Middle frontal gyrus (tissue), 1 donor: Measurements from ENCODE around the gene CEMIP2.
"Not testable (repeated sequence)": the region's sequence is repeated elsewhere in the genome, so short reads cannot be mapped to it uniquely, and the experiment has no call there.

Source experiments
- DNase-seq: peaks from one replicate; pipeline ENCODE4 v3.0.0-alpha.2; 2015; ENCODE audit warnings: low spot score; ENCODE audit errors: extremely low spot score

The CEMIP2 gene

GRCh38 chr9:71710856-71711255 lies 57.5 kb downstream of the CEMIP2 start:
- no peak for DNase-seq

- no peak for DNase-seq
These were observed 58.1 kb downstream of the CEMIP2 start for GRCh38 chr9:71710201-71710600.

DNA sequence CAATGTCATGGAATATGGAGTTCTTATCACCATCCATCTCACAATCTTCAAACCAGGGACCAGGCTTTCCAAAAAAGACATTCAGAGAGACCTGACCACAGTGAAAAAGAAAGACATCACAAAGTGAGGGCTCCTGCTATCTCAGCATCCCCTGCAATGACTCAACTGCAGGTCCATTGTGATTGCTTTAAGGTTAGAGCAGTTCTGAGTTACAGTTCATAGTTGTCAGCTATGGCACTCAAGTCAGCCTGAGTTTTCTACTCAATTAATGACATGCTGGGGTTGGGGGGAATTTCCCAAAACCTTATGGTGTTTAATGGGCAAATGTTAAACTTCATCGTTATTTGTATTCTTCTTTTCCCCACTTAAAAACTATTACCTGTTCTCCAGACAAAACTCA lies 58.9 kb downstream of the CEMIP2 start:
- DNase-seq: no peak

GRCh38 chr9:71706176-71706575 lies 62.1 kb downstream of the CEMIP2 start:
- DNase-seq: no peak

DNA sequence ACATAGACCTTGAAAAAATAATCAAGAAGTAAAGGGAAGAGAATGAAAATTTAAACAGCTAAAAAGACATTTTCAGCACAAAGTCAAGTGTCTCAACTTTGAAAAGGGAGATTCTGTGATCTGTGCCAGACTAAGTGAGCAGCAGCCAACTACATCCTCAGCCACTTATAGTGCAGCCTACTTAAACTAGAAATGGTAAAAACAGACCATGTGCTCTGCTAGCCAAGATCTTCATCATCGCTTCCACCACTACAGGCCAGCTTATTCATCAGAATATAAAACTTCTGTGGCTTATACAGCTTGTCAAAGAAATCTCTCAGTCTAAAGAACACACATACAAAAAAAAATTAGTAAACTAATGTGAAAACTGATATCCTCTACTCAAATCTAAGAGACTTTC lies 63.5 kb downstream of the CEMIP2 start:
- DNase-seq: peak; percentile 47

DNA sequence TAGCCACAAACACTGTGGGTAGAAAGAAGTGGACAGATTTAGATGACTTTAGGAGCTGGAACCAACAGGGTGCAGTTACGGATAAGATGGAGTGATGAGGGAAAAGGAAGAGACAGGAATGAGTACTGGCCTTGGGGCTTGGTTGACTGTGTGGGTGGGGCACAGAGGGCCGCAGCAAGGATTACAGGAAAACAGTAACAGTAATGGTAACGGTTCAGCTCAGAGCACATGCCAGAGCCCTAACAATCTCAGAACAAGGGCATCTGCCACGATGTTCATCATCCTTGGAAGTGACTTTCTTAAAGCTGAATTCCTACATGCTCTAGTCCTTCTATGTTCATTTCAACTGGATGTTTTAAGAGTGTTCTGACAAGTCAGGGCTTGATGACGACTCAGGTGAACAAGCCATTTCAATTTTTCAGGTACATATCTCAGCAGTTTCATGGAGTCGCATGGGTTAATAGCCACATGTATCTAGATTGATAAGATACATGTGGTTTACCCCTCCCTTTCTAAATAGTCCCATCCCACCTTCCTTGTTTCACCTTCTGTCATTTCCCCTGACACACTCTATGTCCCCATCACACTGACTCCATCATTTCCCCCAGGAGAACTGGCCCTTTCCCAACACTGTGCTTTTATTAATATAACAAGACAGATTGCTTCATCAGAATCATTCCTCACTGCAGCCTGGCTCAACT lies 65.0 kb downstream of the CEMIP2 start:
- DNase-seq: no peak

GRCh38 chr9:71697882-71698281 lies 70.4 kb downstream of the CEMIP2 start:
- DNase-seq: no peak

- DNase-seq: no peak
These were observed 74.0 kb downstream of the CEMIP2 start for GRCh38 chr9:71694332-71694731.

DNA sequence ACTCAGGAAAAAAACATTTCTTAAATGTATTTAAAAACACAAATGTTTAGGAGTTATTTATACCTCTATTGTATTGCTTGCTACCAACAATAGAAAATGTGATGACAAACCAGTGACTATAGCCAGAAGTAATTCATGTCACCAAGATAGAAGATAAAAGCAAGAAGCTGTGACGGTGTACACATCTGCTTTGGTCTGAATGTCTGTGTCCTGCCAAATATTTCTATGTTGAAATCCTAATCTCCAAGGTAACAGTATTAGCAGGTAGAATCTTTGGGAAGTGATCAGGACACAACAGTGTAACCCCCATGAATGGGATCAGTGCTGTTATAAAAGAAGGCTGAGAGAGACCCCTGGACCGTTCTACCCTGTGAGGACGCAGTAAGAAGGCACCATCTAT lies 74.7 kb downstream of the CEMIP2 start:
- DNase-seq: no peak

DNA sequence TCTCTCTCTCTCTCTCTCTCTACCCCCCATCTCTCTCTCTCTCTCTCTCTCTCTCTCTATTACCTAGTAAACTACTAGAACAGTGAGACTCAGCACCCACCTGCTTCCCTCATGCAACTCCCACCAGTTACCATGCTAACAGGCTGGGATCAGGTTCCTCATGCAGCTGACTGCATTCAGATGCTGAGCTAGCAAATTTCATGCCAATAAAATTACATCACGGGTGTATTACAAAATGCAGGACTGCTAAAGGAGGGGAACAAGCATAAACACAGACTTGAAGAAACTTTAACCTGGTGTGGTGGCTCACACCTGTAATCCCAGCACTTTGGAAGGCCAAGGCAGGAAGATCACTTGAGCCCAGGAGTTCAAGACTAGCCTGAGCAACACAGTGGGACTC lies 76.0 kb downstream of the CEMIP2 start:
- no peak for DNase-seq

DNA sequence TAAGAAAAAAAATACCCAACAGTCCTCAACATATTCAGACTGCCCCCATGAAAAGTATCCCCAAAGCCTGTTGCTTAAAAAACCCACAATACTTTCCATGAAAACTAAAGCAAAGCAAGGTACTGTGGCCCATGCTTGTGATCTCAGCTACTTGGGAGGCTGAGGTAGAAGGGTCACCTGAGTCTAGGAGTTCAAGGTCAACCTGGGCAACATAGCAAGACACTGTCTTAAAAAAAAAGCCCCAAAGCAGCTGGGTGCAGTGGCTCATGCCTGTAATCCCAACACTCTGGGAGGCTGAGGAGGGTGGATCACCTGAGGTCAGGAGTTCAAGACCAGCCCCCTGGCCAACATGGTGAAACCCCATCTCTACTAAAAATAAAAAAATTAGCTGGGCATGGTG lies 76.7 kb downstream of the CEMIP2 start:
- DNase-seq: not testable (repeated sequence)

GRCh38 chr9:71690689-71691435 lies 77.5 kb downstream of the CEMIP2 start:
- DNase-seq: no peak

DNA sequence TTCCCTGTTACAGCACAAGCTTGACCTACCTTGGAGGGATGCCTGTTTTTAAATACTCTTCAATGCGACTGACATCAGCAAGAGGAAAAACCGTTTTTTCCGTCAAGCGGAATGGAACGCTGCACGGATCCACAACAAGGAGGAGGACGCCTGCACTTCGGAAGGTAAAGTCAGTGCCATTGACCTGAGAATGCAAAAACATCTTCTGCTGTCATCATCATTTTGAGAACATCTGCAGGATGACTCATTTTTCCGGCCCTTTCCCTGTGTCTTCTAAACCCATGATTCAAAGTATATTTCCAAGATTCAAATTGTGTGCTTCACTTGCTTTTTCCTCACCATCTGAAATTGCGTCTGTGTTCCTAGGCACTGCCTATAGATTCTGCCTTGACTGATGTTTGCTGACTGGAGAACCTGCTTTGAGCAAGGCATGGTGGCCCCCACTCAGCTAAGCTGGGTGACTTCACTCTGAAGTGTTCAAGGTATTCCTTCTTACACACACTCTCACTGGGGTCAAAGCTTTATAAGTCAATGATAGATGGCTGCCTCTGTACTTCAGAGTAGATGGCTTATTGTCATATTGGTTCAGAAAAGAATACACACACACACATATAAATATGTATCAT lies 78.1 kb downstream of the CEMIP2 start:
- no peak for DNase-seq

- DNase-seq: no peak
These were observed 80.6 kb downstream of the CEMIP2 start for GRCh38 chr9:71687676-71688075.

GRCh38 chr9:71685988-71686387 lies 82.3 kb downstream of the CEMIP2 start:
- DNase-seq: no peak

DNA sequence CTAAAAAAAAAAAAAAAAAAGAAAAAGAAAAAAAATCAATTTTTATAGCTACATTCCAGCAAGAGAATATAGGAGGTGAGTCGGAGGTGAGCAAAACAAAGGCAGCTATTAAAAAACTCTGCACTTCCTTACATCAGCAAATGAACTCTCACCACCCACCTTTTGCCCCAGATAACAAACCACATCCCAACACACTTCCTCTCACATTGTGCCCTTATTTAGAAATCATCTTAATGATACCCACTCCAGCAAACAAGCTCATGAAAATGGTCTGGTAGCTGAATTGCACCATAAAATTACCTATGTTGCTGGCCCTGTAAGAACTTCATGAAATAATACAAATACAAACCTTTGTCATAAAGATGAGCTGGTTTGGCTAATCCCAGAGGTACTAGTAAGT lies 82.9 kb downstream of the CEMIP2 start:
- no peak for DNase-seq

DNA sequence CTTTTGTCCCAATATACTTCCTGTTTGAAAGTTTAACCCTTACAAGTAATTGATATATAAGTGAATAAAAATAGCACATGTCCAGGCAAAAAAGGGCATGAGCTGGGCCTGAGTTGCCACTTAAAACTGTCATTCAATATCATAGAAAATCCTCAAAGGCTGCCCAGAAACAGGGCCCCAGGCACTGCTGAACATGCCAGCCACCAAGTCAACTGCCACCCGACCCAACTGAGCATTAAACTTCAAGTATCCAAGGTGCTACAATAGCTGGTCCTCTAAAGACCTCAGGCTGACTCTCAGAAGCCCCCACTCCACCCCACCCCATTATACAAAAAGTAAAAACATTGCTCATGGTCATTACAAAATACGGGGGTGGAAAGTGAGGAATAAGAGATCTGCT lies 83.7 kb downstream of the CEMIP2 start:
- no peak for DNase-seq

DNA sequence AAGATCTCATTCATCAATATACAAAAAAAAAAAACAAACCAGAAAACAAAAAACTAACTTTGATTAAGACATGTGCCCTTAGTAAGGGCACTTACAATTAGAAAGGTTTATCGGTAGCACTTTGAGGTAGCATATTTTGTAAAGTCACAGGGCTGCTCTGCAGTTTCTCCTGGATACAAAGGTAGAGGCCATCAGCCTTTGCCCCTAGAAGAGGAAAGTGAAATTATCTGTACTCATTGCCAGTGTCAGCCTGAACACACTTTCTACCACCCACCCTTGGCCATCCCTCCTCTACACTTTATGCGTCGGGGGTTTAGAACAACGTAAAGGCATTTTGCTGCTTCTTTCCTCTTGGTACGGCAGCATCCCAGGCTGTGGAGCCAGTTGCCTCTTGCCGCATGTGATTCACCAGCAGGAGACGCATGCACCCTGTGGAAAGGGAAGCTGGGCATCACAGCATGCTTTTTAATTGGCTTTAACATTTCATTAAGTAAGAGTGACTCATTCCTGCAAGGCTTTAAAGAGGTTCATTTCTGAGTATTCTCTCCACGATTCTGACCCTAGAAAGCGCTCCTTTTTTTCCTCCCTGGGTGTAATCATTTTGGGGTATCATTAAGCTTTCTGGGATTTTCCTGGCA lies 84.6 kb downstream of the CEMIP2 start:
- no peak for DNase-seq

DNA sequence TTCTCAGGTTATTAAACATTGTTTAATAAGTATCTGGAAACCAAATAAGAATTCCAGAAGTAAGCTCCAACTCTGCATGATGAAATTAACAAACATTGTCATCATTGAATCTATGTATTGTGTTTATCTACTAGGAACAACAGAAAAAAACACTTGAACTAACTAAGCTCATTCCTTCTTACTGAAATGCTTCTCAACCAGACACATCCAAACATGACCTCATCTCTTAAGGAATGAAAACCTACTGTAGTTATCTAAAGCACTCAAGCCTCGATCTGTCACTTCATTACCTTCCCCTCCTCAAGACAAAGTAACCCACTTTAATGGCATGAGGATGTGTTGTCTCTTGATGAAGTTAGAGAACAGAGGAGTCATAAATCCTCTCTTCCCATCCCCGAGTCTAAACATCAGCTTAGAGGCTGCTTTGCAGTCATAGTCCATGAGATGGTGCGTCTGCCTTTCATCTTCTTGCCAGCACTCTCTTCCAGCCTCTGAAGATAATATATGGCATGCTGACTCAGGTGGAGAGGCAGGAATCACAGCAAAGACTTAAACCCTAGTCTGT lies 86.5 kb downstream of the CEMIP2 start:
- DNase-seq: no peak

DNA sequence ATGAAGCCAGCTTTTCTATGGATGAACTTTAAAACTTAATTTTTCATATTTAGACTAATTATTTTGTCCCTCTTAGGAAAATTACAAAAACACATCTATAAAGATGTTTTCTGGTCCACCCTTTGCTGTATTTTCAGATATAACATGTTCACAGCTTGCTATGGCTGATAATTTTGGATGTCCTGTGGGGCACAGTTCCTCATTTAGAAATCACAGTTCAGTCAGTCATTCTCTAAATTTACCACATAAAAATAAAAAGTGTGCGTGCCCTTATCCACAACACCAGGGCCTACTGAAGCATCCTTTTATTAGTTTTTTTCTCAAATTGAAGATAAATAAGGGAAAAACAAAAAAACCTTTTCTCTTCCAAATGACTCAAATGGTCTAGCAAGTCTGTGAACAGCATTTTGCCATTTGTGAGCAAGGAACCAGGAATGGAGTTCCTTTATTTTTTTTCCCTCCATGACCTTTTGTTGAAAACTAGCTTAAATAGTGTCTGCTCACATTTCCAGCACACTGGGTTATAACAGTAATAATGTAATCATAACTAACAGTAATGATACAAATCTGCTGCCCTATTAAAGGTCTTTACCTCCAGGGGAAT lies 87.1 kb downstream of the CEMIP2 start:
- DNase-seq: no peak

- DNase-seq: no peak
These were observed 87.9 kb downstream of the CEMIP2 start for GRCh38 chr9:71680189-71680980.
